HS-27A (cell line): Measurements from ENCODE around the gene RPL10.
A peak's percentile ranks its signal among the peaks of the same experiment; 100 is the strongest.
"Not testable (repeated sequence)": the region's sequence is repeated elsewhere in the genome, so short reads cannot be mapped to it uniquely, and the experiment has no call there.

ENCODE experiments used
- DNase-seq: peaks from one replicate; pipeline ENCODE4 v3.0.0-alpha.2; 2012; ENCODE audit warnings: low read depth, missing footprints

RPL10 gene

DNA sequence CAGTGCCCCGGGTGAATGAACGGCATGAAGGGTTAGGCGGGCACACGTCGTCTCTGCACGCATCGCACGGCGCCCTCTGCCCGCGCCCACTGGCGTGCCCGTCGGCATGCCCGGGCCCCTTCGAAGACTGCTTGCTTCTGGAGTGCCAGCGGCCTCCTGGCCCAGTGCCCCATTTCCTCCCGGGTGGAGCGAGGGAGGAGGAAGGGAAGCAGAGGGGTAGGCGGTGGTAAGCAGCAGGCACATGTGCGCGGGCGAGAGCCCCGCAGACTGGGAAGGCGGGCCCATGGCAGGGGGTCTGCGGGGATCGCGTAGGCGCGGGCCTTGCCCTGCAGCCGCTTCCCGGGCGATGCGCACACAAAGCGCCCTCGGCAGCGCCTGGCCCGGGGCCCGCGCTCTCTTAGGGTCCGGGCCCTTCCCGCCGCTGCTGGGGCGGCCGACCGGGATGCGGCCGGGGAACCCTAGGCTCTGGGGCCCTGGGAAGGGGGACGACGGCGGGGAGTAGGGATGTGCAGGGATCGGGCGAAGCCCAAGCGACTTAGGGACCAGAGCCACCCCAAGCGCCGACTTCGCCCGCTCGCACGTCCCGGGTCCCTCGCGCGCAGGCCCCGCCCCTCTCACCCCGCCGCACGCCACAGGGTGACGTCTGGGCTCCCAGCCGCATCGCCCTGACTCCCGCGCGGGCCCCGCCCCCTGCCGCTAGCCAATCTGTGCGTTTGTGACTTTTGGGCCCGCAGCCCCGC lies 19.9 kb upstream of the RPL10 start:
- no peak for DNase-seq

DNA sequence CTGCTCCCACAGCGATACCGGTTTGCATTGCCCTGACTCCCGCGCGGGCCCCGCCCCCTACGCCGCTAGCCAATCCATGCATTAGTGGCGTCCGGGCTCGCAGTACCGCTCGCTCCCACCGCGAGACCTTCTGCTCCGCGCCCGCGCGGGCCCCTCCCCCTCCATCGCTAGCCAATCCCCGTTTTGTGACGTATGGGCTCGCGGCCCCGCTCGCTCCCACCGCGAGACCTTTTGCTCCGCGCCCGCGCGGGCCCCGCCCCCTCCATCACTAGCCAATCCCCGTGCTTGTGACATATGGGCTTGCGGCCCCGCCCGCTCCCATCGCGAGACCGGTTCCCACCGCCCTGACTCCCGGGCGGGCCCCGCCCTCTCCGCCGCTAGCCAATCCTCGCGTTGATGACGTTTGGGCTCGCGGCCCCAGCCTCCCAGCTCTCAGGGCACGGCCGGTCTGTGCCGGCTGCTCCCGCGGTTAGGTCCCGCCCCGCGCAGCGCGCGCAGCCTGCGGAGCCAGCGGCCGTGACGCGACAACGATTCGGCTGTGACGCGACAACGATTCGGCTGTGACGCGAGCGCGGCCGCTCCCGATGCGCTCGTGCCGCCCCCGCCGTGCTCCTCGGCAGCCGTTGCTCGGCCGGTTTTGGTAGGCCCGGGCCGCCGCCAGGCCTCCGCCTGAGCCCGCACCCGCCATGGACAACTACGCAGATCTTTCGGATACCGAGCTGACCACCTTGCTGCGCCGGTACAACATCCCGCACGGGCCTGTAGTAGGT lies 19.2 kb upstream of the RPL10 start, which contains the start of gene EMD:
Gene EMD, plus strand, starts transcription at position 497 of the 770 bp plus-strand sequence. Its CDS starts 190 bp downstream, at position 687.
- no peak for DNase-seq

DNA sequence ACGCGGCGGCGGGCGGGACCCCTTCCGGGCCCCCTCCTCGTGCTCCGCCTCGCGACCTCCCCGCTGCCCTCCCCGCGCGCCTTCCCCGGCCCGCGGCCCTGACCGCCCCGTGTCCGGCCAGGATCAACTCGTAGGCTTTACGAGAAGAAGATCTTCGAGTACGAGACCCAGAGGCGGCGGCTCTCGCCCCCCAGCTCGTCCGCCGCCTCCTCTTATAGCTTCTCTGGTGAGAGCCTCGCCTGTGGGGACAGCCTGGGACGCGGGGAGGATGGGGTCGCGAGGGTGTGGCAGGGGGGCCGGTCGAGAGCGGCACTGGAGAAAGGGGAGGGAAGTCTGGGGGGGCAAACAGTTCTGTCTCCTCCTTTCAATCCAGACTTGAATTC lies 18.6 kb upstream of the RPL10 start:
- no peak for DNase-seq

DNA sequence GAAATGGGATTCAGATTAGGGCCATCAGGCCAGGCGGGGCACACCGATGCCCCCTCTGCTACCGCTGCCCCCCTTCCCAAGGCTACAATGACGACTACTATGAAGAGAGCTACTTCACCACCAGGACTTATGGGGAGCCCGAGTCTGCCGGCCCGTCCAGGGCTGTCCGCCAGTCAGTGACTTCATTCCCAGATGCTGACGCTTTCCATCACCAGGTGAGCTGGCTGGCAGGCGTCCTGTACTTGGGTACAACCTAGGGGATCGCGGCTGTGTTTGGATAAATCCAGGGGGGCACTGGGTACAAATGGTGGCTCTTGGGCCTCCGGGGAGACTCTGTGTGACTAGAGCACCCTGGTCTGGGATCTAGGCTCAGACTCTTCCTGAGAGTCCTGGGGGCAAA lies 18.0 kb upstream of the RPL10 start:
- no peak for DNase-seq

GRCh38 chrX:154380787-154381186 lies 17.4 kb upstream of the RPL10 start:
- no peak for DNase-seq

DNA sequence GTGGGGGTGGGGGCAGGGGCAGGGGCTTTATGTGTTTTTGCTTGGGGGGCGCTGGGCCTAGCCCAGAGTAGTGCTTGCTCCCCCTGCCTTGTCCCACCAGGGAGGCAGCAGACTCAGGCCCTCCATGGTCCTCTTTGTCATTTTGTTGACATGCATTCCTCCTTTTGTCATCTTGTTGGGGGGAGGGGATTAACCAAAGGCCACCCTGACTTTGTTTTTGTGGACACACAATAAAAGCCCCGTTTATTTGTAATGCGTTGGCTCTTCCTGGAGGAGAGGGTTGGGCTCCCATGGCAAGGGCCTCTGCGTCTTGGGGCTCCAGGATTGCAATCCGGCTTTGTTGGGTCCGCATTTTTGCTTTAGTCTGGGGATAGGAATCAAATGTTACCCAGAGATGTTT lies 16.9 kb upstream of the RPL10 start:
- no peak for DNase-seq

DNA sequence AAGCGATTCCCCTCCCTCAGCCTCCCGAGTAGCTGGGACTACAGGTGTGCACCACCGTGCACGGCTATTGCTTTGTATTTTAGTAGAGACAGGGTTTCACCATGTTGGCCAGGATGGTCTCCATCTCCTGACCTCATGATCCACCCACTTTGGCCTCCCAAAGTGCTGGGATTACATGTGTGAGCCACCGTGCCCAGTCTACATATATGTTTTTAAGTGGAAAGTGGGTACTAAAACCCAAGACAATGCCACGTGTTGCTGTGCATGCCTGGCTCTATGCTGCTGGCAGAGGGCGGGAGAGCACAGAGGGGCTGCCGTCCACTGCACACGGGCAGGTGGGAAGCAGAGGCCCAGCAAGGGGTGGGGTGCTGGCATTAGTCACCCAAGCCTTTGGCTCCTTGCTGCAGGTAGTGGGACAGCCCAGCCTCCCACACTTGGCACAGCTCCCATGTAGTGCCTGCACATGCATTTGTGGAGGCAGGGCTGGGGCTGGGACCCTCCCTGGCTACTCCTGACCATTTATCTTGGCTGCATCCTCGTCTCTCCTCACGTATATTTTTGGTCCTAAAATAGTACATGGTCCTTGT lies 15.6 kb upstream of the RPL10 start:
- DNase-seq, result no peak

- no peak for DNase-seq
Observed at GRCh38 chrX:154383359-154384283, 14.6 kb upstream of the RPL10 start.

DNA sequence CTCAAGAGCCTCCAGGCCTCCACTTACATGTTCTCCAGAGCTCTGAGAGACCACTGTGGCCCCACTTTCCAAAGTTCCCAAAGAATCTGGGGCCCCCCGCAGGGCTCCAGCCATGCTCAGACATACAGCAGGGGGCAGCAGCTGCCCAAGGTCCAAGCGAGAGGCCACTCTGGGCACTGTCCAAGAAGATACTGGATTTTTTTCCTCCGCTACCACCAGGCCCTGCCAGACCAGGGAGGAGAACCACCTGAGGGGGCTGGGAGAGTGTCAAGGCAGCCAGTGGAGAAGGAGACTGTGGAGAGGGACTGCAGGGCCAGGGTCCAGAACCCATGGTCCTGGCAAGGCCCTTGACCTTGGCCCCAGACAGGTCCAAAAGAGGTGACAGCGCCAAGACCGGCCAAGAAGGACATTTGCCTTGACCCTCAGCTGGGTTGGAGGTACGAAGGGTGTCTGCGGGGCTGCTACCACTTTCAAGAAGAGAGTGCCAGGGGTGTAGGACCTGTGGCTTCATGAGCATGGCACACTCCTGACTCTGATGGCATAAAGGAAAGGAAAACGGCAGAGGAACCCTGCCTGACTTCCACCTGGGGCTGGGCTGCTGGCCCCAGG lies 13.8 kb upstream of the RPL10 start:
- DNase-seq, result no peak

DNA sequence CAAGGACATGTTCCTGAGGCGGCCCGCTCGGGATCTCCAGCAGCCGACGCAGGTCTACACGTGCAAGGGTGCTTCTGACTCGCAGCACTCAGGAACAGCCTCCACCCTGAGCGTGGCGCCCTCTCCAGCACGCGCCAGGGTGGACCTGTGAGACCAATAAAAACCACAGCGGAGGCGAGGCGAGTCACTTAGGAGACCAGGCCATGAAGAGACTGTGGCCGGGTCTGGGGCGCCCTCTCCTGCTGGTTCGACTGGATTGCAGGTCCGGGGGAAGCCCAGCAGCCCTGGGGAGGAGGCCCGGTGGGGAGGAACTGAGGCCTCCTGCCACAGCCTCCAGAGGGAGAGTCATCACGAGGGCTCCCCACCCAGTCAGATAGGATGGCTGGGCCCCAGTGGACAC lies 10.1 kb upstream of the RPL10 start:
- not testable (repeated sequence) for DNase-seq

DNA sequence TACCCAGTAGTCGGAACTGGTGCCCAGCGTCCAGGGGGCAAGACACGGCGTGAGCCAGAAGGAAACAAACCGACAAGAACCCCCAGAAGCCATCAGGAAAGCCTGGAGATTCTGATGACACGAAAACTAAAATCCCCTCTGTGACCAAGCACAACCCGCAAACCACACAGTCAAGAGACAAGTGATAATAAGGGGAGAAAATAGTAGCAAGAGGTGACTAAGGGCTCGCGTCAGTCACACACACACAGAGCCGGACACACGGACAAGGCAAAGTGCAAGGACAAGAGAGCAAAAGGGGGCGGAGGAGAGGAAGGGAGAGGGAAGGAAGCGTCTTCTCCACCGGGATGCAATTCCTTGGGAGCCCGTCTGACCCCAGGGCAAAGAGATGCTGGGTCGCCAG lies 9.5 kb upstream of the RPL10 start:
- not testable (repeated sequence) for DNase-seq

- not testable (repeated sequence) for DNase-seq
Observed at GRCh38 chrX:154389812-154390747, 8.1 kb upstream of the RPL10 start.

GRCh38 chrX:154396363-154396762 lies 1.8 kb upstream of the RPL10 start:
- DNase-seq, result not testable (repeated sequence)

GRCh38 chrX:154396973-154397887 lies 947 bp upstream of the RPL10 start:
- DNase-seq, result no peak

GRCh38 chrX:154398668-154399526 lies 720 bp downstream of the RPL10 start:
- DNase-seq, result peak; percentile 56

DNA sequence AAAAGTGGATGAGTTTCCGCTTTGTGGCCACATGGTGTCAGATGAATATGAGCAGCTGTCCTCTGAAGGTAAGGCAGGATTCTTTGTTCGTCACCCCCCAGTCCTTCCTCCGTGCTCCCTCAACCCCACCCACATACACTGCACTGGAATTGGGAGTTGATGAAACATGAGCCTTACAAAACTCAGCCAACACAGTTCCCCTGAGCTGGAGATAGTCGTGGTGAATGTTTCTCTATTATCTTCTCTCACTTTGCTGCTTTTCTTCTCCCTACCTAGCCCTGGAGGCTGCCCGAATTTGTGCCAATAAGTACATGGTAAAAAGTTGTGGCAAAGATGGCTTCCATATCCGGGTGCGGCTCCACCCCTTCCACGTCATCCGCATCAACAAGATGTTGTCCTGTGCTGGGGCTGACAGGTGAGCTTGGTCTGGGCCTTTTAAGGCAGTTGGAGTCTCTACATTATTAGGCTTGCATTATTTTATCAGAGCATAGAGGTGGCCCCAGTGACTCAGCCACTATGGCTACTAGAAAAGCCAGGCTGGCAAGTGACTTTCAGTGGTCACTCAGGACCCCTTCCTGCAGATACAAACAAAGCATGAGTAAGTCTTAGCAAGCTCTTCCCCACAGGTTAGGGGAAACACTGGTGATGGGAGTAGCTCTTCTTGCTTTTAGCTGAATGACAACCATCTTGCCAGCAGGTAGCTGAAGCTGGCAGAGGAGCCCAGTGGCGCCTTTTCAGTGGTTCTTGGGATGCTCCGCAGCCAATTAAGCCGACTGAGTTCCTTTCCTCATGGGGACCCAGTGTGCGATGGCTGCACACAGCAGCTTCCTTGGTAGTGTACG lies 1.6 kb downstream of the RPL10 start:
- no peak for DNase-seq

GRCh38 chrX:154400369-154400817 lies 2.2 kb downstream of the RPL10 start:
- DNase-seq, result not testable (repeated sequence)
